ENCODE measurements around the gene HSD17B3.
"Not testable (repeated sequence)": the region's sequence is repeated elsewhere in the genome, so short reads cannot be mapped to it uniquely, and the experiment has no call there.

The HSD17B3 gene

GRCh38 chr9:96305171-96305570, 3.2 kb upstream of the HSD17B3 start:
- no peak for DNase-seq

GRCh38 chr9:96304230-96304629, 2.3 kb upstream of the HSD17B3 start:
- DNase-seq: no peak

DNA sequence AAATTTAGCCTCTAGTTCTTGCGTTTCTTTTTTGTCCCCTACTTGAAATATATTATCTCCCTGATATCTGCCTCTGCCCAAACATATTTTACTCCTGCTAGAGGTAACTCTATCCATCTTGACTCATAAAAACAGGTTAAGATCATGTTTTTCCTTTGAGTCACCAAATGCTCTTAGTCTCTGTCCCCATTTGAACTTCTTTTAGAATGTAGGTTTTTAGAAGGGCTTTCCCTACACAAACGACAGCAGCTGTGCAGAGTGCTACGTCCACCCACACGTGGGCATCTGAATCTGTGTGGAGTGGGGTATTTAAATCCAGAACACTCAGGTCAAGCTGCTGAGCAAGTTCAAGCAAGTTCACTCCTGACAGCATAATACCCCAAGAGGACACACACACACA, 2.2 kb downstream of the HSD17B3 start:
- DNase-seq: no peak

- no peak for DNase-seq
These were observed 7.8 kb downstream of the HSD17B3 start for GRCh38 chr9:96294159-96294545.

- DNase-seq: no peak
These were observed 8.3 kb downstream of the HSD17B3 start for GRCh38 chr9:96293498-96294158.

- no peak for DNase-seq
These were observed 12.6 kb downstream of the HSD17B3 start for GRCh38 chr9:96289392-96289791.

DNA sequence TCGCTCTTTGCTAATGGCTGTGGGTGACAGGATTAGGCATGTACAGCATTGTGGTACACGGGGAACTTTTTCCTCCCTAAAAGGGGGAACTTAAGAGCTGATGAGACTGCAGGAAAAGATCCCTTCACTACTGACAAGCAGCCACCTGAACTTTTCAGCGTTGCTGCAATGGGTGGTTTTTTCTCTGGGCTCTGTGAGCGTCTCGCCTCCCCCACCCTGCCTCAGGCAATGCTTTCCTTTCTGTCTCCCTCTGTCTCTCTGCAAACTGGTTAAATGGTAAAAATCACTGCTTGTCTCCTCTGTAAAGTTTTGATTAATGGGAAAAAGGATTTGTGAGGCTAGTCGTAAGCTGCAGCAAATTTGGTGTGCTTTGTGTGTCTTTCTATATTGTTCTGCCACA, 20.3 kb downstream of the HSD17B3 start:
- no peak for DNase-seq

- no peak for DNase-seq
These were observed 22.0 kb downstream of the HSD17B3 start for GRCh38 chr9:96279932-96280331.

DNA sequence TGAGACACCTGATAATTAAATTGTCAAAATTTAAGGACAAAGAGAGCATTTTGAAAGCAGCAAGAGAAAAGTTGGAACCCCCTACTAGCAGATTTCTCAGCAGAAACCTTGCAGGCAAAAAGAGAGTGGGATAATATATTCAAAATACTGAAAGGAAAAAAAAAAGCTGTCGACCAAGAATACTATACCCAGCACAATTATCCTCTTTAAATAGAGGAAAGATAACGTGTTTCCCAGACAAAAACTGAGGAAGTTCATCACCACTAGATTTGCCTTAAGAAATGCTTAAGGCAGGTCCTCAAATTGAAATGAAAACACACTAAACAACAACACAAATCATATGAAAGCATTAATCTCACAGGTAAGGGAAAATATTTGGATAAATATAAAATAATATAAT, 27.0 kb downstream of the HSD17B3 start:
- no peak for DNase-seq

- DNase-seq: no peak
These were observed 31.7 kb downstream of the HSD17B3 start for GRCh38 chr9:96270236-96270744.

GRCh38 chr9:96258967-96259366, 43.0 kb downstream of the HSD17B3 start:
- DNase-seq: no peak

- no peak for DNase-seq
These were observed 45.2 kb downstream of the HSD17B3 start for GRCh38 chr9:96256800-96257199.

DNA sequence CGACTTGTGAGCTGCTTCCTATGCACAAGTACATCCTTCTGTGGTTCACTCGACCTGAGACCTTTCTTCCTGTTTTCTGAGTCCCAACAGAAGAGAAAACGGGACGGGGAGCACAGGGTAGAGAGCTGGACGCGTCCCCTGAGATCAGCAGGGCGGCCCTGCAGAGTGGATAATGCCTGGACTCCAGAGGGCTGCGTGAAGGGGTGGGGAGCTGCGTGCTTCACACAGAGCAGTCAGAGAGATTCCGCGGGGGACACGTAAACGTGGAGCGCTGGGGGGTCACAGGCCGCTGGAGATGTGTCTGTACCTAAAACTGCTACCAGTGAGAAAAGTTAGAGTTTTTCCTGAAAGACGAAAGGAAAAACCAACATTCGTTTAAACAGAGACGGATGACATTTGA, 46.3 kb downstream of the HSD17B3 start:
- DNase-seq: no peak

DNA sequence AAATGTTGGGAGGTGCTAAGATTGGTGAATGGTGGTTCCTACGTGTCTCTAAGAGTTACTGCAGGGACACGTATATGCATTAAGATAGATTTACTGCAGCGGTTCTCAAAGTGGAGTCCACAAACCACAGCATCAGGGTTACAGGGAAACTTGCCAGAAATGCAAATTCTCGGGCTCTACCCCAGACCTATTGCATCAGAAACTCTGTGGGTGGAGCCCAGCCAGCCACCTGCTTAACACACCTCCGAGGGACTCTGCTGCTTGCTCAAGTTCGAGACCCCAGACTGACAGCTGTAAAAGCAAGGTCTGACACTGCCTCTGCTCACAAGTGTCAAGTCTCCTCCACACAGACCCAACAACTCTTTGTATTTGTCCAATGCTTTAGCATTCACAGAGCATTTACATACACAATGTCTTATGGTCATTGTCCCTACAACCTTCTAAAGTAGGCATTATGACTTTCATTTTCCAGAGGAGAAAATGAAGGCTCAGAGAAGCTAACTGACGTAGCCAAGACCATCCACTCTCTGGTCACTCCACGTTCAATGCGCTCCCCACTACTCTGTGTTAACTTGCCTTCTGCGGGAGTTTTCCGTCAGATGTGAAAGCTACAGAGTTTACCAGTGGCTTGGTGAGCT, 48.8 kb downstream of the HSD17B3 start:
- no peak for DNase-seq

DNA sequence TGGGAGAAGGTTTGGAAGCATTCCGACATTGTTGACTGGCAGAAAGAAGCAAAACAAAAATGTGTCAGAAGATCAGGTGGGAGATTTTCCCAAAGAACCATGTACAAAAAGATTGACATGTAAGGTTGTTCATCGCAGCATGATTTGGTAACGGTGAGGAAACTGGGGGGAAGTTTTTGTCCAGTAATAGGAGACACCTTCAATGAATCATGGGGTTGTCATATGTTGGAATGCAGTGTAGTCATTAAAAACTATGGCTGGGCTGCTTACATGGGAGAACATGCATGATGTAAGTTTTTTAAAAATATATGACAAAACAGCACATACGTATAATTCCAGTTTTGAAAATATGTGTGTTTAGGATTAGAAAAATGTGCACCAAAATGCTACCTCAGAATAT, 50.5 kb downstream of the HSD17B3 start:
- no peak for DNase-seq

DNA sequence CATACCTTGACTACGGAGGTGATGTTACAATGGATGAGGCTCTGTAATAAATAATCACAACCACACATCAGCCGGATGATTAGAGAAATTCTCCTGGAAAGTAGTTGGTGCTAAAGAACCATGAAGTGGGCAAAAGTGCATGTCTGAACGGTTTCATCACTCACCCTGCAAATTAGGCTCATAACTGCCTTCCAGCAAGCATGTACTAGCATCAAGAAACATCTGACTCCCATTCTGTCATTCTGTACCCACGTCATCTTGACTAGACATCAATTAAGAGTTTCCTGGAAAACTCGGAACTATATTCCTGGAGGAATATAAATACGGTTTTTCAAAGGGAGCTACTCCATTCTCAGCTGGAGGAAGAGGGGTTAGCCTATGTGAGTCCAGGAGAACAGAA, 52.2 kb downstream of the HSD17B3 start:
- no peak for DNase-seq

- DNase-seq: no peak
These were observed 55.7 kb downstream of the HSD17B3 start for GRCh38 chr9:96246267-96246671.

GRCh38 chr9:96245399-96245798, 56.6 kb downstream of the HSD17B3 start:
- no peak for DNase-seq

GRCh38 chr9:96243778-96244177, 58.2 kb downstream of the HSD17B3 start:
- DNase-seq: no peak

GRCh38 chr9:96242811-96243210, 59.2 kb downstream of the HSD17B3 start:
- no peak for DNase-seq

DNA sequence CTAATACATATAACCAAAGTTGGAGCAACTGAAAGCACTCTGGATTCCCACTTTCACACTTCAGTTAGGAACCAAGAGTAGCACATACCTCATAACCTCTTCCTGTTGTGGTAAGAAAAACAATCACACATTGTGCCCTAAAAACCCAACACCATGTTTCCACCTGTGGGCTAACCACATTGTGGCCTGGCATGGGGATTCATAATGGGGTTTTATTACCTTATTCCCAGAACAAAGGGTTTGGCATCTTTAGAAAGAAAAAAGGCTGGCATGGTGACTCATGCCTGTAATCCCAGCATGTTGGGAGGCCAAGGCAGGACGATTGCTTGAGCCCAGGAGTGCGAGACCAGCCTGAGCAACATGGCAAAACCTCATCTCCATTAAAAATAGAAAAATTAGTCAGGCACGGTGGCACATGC, 60.6 kb downstream of the HSD17B3 start:
- no peak for DNase-seq

DNA sequence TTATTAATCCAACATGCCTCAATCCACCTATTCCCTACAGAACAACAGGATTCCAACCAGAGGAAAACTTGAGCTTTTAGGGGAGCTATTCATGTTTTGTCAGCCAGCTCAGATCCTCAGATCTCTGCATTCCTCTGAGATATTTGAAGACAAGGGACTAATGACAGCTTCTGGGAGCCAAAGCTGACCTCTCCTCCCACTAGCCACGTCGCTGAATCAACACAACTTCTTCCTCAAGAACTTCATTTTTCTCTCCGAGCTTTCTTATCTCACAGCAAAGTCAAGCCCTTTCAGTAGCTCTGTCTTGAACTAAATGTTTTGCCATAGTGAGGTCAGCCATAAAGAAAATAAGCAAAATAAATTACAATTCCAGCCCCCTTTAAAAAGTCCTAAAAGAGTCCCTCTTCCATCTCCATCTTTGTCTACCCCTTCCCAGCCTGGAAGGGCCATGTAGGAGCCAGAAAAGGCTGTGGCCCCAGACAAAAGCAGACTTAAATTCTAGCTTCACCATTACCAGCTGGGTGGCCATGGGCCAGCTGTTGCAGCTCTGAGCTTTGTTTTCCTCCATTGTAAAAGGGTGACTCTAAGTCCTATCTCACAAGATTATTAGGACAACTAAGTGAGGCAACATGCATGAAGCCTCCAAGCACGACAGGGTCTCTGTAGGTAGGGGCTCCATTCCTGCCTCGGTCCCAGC, 65.0 kb downstream of the HSD17B3 start:
- no peak for DNase-seq

GRCh38 chr9:96236337-96236736, 65.6 kb downstream of the HSD17B3 start:
- not testable (repeated sequence) for DNase-seq

Measured in T1000 (cell line).